GM12801 (cell line): ENCODE data around the gene AP2A1.

Experiments
- TF ChIP-seq, protein P1 (sequence below): IDR thresholded peaks from one replicate; pipeline ENCODE4 v1.5.1; 2011; ENCODE audit warnings: control low read depth; ENCODE audit not compliant: insufficient read length; ENCODE audit errors: extremely low read depth

The AP2A1 gene

DNA sequence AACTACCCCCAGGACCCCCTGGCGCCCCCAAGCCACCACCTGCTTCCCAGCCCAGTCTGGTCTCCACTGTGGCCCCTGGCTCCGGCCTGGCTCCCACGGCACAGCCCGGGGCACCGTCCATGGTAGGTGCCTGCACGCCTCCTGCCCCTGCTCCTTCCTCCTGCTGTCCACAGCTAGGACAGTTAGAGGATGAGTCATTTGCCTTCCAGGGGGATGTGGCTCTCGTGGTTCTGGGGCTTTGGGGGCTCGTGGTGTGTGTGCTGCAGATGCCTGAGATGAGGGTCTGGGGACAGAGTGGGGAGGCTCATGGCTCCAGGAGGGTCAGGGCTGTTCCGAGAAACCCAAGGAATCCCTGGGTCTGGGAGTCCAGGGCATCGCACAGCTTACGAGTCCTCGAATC is 64.0 kb downstream of the AP2A1 start:
- TF ChIP-seq, protein P1, sequence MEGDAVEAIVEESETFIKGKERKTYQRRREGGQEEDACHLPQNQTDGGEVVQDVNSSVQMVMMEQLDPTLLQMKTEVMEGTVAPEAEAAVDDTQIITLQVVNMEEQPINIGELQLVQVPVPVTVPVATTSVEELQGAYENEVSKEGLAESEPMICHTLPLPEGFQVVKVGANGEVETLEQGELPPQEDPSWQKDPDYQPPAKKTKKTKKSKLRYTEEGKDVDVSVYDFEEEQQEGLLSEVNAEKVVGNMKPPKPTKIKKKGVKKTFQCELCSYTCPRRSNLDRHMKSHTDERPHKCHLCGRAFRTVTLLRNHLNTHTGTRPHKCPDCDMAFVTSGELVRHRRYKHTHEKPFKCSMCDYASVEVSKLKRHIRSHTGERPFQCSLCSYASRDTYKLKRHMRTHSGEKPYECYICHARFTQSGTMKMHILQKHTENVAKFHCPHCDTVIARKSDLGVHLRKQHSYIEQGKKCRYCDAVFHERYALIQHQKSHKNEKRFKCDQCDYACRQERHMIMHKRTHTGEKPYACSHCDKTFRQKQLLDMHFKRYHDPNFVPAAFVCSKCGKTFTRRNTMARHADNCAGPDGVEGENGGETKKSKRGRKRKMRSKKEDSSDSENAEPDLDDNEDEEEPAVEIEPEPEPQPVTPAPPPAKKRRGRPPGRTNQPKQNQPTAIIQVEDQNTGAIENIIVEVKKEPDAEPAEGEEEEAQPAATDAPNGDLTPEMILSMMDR: no peak

DNA sequence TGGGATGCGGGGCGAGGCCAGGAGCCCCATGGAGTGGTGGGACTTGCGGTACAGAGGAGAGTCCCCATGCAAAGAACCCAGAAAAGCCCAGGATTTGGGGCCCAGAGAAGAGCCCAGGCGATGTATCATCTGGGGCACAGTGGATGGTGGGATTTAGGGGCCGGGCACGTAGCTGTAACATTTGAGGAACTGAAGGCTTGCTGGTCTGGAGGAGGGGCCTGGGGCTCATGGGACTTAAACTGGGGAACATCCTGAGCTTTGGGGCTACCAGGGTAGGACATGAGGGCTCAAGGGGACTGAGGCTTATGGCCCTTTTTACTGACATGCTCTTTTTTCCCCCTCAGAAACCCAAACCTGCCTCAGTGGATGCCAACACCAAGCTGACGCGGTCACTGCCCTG is 64.8 kb downstream of the AP2A1 start:
- TF ChIP-seq, protein P1: no peak

DNA sequence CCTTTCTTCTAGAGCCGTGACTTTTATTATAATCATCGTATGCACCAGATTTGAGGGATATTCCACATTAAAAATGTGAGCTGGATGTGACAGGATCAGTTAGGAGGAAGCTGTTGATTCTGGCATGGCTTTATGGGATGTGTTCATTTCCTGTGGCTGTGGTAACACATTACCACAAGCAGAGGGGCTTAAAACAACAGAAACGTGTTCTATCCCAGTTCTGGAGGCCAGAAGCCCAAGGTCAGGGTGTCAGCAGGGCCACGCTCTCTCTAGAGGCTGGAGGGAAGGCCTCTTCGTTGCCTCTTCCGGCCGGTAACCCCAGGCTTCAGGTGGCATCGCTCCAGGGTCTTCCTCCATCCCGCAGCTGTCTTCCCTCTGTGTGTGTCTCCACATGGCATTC is 65.8 kb downstream of the AP2A1 start:
- TF ChIP-seq, protein P1: no peak

DNA sequence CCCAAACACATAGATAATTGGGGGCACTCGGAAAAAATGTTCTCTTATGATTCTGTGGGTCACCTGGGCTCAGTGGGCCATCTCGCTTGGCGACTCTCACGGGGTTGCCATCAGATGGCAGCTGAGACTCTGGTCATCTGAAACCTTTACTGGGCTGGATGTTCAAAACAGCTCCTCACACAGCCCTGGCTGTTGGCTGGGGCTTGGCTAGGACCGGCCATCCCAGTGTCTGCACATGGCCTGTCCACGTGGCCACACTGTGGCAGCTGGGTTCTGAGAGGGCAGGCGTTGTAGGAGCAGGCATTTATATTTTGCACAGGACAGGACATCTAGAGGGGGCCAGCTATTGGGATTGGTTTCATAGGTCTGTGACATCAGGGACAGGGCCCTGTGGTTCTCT is 66.8 kb downstream of the AP2A1 start:
- TF ChIP-seq, protein P1: no peak

DNA sequence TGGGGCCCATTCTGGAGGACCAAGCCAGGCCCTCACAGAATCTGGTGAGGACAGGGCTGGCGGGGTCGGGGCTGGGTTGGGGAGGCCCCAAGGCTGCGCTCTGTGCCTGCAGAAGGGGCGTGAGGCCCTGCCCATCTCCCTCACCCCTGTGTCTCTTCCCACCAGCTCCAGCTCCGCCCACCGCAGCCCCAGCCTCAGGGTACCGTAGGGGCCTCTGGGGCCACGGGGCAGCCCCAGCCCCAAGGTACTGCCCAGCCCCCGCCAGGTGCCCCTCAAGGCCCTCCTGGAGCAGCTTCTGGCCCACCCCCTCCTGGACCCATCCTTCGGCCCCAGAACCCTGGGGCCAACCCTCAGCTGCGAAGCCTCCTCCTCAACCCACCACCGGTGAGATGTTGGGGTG is 68.8 kb downstream of the AP2A1 start:
- TF ChIP-seq, protein P1: no peak

DNA sequence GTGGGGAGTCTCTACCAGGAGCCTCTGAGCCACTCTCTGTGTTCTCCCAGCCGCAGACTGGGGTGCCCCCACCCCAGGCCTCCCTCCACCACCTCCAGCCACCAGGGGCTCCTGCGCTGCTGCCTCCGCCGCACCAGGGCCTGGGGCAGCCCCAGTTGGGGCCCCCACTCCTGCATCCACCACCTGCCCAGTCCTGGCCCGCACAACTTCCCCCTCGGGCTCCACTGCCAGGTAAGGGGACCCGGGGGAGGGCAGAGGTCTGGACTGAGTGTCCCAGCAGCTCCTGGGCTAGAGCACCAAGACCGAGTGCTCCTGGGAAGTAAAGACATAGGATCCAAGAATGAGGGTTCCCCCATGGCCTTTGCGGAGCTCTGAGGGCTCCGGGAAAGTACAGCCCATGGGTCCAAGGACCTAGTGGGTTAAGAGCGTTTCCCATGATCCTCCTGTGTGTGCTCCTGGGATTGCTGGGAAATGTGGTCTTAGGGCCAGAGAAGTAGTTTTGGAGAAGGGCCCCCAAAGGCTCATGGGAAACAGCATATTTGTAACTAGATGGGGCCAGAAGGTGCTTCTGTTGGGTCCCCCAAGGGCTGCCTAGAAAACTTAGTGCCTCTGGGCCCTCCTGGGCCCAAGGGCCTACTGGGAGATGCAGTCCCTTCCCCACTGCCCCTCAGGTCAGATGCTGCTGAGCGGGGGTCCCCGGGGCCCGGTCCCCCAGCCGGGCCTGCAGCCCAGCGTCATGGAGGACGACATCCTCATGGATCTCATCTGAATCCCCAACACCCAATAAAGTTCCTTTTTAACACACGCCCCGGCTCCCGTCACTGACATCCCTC is 69.6 kb downstream of the AP2A1 start:
- TF ChIP-seq, protein P1: no peak

DNA sequence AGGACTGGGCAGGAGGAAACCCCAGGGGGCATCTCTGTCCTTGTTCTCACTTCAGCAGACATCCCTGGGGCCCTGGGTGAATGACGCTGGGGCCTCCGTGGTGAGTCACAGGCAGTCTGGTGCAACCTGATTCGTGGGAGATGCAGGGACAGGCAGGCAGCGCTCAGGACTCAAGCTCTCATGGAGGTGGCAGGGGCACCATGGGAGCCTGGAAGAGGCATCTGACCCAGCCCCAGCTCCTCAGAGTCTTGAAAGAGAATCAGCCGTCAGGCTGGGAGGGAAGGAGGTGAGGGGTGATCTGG is 70.2 kb downstream of the AP2A1 start:
- TF ChIP-seq, protein P1: no peak

DNA sequence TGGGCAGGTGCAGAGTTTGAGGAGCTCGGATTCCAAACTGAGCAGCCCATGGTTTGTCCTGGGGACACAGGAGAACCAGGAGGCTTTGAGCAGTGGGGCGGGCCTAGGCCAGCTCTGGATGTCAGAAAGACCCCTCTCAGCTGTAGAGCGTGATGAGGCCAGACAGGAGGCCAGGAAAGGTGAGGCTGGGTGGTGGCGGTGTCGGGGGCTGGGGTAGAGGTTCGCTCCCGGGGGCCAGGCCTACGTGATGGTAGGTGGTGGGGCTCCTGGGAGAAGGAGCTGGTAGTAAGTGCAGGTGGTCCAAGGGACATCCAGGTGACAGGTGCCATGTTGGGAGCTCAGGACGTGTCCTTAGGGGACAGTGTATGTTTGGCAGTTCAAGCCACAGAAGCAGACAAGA is 70.6 kb downstream of the AP2A1 start:
- TF ChIP-seq, protein P1: no peak
